Dedifferentiated amniotic fluid mesenchymal stem cell (primary cell): ENCODE measurements around the gene PARD3.
"Not testable (repeated sequence)": the region's sequence is repeated elsewhere in the genome, so short reads cannot be mapped to it uniquely, and the experiment has no call there.

Source experiments
- DNase-seq: peaks from one replicate; pipeline ENCODE4 v3.0.0-alpha.2; 2016; ENCODE audit errors: extremely low spot score

PARD3 gene

GRCh38 chr10:34815185-34816084, at the start of gene PARD3:
PARD3 (minus strand) TSS chr10:34815296; CDS start chr10:34814995, 301 bp downstream.
- peak; percentile 36 for DNase-seq

GRCh38 chr10:34864149-34865067, 49.3 kb upstream of the PARD3 start:
- no peak for DNase-seq

- no peak for DNase-seq
Measured at GRCh38 chr10:34862892-34863291, 47.8 kb upstream of the PARD3 start.

- peak; percentile 29 for DNase-seq
Measured at GRCh38 chr10:34861293-34862021, 46.4 kb upstream of the PARD3 start.

GRCh38 chr10:34859170-34859569, 44.1 kb upstream of the PARD3 start:
- DNase-seq = no peak

GRCh38 chr10:34858003-34858402, 42.9 kb upstream of the PARD3 start:
- DNase-seq = no peak

- peak; percentile 22 for DNase-seq
Measured at GRCh38 chr10:34854147-34854601, 39.1 kb upstream of the PARD3 start.

- DNase-seq = no peak
Measured at GRCh38 chr10:34853357-34853756, 38.3 kb upstream of the PARD3 start.

GRCh38 chr10:34850558-34850957, 35.5 kb upstream of the PARD3 start:
- DNase-seq = no peak

- DNase-seq = no peak
Measured at GRCh38 chr10:34850036-34850435, 34.9 kb upstream of the PARD3 start.

GRCh38 chr10:34845070-34845469, 30.0 kb upstream of the PARD3 start:
- no peak for DNase-seq

- DNase-seq = no peak
Measured at GRCh38 chr10:34844448-34844847, 29.4 kb upstream of the PARD3 start.

- DNase-seq = not testable (repeated sequence)
Measured at GRCh38 chr10:34843470-34843869, 28.4 kb upstream of the PARD3 start.

GRCh38 chr10:34838366-34838900, 23.3 kb upstream of the PARD3 start:
- no peak for DNase-seq

- DNase-seq = no peak
Measured at GRCh38 chr10:34835908-34836508, 20.9 kb upstream of the PARD3 start.

GRCh38 chr10:34834274-34834673, 19.2 kb upstream of the PARD3 start:
- no peak for DNase-seq

- DNase-seq = no peak
Measured at GRCh38 chr10:34830217-34830822, 15.2 kb upstream of the PARD3 start.

- no peak for DNase-seq
Measured at GRCh38 chr10:34826857-34827766, 12.0 kb upstream of the PARD3 start.

GRCh38 chr10:34826221-34826620, 11.1 kb upstream of the PARD3 start:
- DNase-seq = no peak

GRCh38 chr10:34825414-34825813, 10.3 kb upstream of the PARD3 start:
- no peak for DNase-seq
